22Rv1 (cell line): Measurements from ENCODE around the gene NRXN3.
A peak's percentile ranks its signal among the peaks of the same experiment; 100 is the strongest.
"Not testable (repeated sequence)": the region's sequence is repeated elsewhere in the genome, so short reads cannot be mapped to it uniquely, and the experiment has no call there.

ENCODE experiments used
- H3K27ac ChIP-seq: fragments of 450-650 bp; 2 replicates; pipeline ENCODE4 v1.5.1; 2017
- CTCF ChIP-seq: fragments of 450-650 bp; IDR thresholded peaks from 2 replicates; pipeline ENCODE4 v1.5.1; 2017; ENCODE audit warnings: mild to moderate bottlenecking
- ZFX ChIP-seq: fragments of 450-650 bp; IDR thresholded peaks from 2 replicates; pipeline ENCODE4 v1.6.1; 2017; ENCODE audit warnings: antibody characterized with exemption, borderline replicate concordance

Gene NRXN3

GRCh38 chr14:78524766-78525165 lies 354.6 kb downstream of the NRXN3 start:
- TF ChIP-seq CTCF (no peak), ZFX (no peak)
- no peak overlapping the region for H3K27ac ChIP-seq

DNA sequence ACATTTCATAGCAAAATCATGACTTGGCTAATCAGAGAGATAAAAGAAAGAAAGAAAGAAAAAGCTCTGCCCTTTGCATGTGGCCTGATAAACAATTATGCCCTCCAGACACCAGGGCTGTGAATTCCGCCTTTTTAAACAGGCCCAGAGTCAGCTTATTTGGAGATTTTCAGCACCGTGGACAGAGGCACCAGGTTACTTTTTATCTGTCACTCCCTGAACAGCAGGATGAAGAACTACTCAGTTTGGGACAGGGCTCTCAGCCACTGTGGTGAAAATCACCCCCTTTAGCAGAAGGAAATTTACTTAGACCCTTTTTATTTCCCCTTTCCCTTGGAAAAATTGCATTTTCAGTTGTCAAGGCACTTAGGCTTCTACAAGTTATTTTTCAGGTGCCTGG lies 359.9 kb downstream of the NRXN3 start:
- H3K27ac ChIP-seq: no peak overlapping the region
- TF ChIP-seq CTCF (no peak), ZFX (no peak)

DNA sequence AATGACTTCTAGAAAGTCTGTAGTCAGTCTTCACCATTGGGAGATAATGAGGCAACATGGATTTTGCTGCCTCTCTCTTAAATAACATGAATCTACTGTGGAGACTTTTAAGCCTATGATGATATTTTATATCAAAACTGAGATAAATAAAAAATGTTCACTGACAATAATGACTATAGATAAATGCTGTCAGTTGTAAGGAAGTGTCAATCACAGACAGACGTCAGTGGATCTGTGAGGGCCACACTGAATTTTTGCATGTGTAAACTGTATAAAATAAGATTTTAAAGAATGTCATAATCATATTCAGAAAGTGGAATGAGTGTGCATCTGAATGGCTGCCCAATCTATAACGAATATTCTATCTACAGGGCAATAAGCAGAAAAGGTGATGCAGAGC lies 364.0 kb downstream of the NRXN3 start:
- no peak overlapping the region for H3K27ac ChIP-seq
- no peak for TF ChIP-seq CTCF
- TF ChIP-seq ZFX: no peak

DNA sequence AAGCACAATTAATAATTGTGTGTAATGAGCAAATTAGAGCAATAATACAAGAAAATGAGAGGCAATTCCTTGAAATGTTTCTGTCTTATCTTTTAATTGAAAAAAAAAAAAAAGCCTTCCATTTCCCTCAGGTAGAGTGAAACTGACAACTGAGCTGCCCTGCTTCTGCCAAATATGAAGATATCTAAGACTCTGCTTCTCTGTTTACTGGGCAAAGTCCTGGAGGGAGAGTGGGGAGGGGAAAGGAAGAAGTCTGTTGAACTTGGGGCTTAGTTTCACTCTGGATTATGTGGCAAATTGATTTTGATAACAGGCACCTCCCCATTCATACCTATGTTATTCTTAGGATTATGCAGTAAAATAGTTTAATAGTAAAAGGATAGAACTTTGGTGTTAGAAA lies 364.9 kb downstream of the NRXN3 start:
- no peak overlapping the region for H3K27ac ChIP-seq

DNA sequence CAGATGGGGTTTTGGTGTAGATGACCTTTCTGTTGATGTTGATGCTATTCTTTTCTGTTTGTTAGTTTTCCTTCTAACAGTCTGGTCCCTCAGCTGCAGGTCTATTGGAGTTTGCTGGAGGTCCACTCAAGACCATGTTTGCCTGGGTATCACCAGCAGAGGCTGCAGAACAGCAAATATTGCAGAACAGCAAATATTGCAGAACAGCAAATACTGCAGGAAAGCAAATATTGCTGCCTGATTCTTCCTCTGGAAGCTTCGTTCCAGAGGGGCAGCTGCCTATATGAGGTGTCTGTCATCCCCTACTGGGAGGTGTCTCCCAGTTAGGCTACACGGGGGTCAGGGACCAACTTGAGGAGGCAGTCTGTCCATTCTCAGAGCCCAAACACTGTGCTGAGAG lies 371.6 kb downstream of the NRXN3 start:
- H3K27ac ChIP-seq: not testable (repeated sequence)

More for the DNA sequence above, 364.9 kb downstream of the NRXN3 start:
- no peak for TF ChIP-seq ZFX
- no peak for TF ChIP-seq CTCF

DNA sequence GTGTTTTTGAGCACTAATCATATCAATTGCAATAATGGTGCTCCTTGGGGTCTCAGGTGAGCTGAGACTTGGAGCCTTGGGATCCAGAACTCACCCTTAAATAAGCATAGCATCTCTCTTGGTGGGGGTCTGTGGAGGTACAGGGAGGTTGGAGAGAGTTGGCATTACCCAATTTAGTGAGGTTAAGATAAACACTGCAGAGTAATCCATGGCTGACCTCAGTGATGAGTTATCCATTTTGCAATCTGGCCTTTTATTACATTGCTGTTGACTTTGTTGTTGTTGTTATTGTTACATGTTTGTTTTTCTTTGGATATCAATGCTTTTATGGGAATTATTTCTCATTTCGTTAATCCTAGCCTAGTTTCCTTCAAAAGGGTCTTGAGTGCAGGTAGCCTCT lies 373.3 kb downstream of the NRXN3 start:
- no peak for TF ChIP-seq ZFX
- TF ChIP-seq CTCF: no peak
- H3K27ac ChIP-seq: no peak overlapping the region

DNA sequence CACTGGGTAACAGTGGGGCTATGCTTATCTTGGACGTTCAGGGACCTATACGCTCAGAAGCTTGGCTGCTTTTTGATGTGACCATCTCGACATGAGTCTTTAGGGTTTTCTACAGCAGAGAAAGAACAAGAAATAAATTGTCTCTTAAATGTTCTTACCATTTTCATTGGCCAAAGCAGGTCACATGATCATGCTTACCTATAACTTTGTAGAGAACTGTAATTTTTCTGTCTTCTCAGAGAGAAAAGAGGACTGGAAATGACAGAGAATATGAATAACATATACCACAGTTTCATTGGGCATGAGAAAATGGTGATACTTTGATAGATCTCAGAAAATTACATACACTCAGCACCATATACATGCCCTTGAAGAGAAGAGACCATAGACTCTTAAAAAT lies 390.9 kb downstream of the NRXN3 start:
- TF ChIP-seq ZFX (no peak), CTCF (no peak)

DNA sequence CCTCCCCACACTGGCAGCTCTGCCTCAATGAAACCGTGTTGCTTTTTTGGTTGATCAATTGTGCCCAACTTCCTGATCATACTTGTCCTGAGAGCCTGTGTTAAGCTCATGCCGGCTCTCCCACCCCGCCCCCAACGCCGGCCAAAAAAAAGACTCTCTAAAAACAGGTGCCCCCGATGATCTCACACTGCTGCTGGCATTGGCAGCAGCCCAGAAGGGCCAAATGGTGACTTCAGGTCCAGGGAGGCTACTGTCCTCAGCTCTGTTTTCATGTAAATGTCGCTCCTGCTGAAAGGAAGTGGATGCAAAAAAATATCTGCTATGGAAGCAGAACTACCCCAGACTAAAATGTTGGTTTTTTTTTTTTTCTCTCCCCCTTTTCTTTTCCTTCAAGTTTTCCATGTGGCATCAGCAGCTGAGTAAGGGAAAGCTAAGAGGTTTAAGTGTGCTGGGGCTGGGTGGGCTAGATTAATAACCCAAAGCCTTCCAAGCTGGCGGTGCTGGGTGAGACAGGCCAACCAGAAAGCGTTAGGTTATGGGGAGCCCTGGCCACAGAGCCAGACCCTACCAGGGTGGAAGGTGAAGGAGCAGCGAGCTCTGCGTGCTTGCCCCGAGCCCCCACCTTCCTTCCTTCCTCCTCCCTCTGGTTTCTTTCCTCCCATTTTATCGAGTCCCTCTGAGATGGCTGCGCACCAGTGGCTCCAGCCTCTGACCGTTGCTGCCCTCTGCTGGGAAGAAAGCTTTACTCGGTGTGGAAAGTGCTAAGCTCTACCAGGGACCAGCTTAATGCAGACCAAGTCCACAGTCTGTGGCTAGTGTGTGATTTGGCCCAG lies 396.1 kb downstream of the NRXN3 start:
- no peak overlapping the region for H3K27ac ChIP-seq
- TF ChIP-seq CTCF: peak; percentile 87
- no peak for TF ChIP-seq ZFX

More for the DNA sequence above, 390.9 kb downstream of the NRXN3 start:
- H3K27ac ChIP-seq: no peak overlapping the region
